ENCODE data around the gene RWDD3.

RWDD3 gene

GRCh38 chr1:95282518-95282895, 48.5 kb downstream of the RWDD3 start:
- no peak overlapping the region for H3K27ac ChIP-seq
- no peak for TF ChIP-seq CTCF (conservative IDR thresholded peaks at IDR 0.05)

GRCh38 chr1:95284420-95284819, 50.4 kb downstream of the RWDD3 start:
- H3K27ac ChIP-seq = no peak overlapping the region
- TF ChIP-seq CTCF (conservative IDR thresholded peaks at IDR 0.05) = no peak

- TF ChIP-seq CTCF (conservative IDR thresholded peaks at IDR 0.05) = no peak
- peak overlapping the region; percentile 58 for H3K27ac ChIP-seq
Observed at GRCh38 chr1:95286479-95286878, 52.5 kb downstream of the RWDD3 start.

GRCh38 chr1:95287081-95287480, 53.1 kb downstream of the RWDD3 start:
- H3K27ac ChIP-seq = peak overlapping the region; percentile 58
- peak; percentile 41 for TF ChIP-seq CTCF (conservative IDR thresholded peaks at IDR 0.05)

- no peak overlapping the region for H3K27ac ChIP-seq
- TF ChIP-seq CTCF (conservative IDR thresholded peaks at IDR 0.05) = no peak
Observed at GRCh38 chr1:95287825-95288224, 53.8 kb downstream of the RWDD3 start.

Measured in VCaP (cell line).